Osteocyte (in vitro differentiated cells): ENCODE results near the gene GTF2A1. TPM values are rescaled to one million over a fixed set of nuclear protein-coding genes. Genes with fewer than 3 reads are reported as not detected.

Experiments
- DNase-seq: peaks from one replicate; pipeline ENCODE4 v3.0.0; 2021; ENCODE audit warnings: mixed read lengths; ENCODE audit not compliant: unreplicated experiment; ENCODE audit errors: extremely low spot score
- H3K27ac Mint-ChIP-seq: one replicate; pipeline ENCODE4 v1.8.0; 2021; ENCODE audit warnings: mild to moderate bottlenecking, mixed read lengths; ENCODE audit not compliant: unreplicated experiment
- H3K27me3 Mint-ChIP-seq: one replicate; pipeline ENCODE4 v1.8.0; 2021; ENCODE audit warnings: mixed read lengths; ENCODE audit not compliant: unreplicated experiment
- H3K36me3 Mint-ChIP-seq: one replicate; pipeline ENCODE4 v1.8.0; 2021; ENCODE audit warnings: mixed read lengths; ENCODE audit not compliant: unreplicated experiment
- H3K4me1 Mint-ChIP-seq: one replicate; pipeline ENCODE4 v1.8.0; 2021; ENCODE audit warnings: mixed read lengths; ENCODE audit not compliant: unreplicated experiment
- H3K4me3 Mint-ChIP-seq: one replicate; pipeline ENCODE4 v1.8.0; 2021; ENCODE audit warnings: mild to moderate bottlenecking, moderate library complexity, mixed read lengths; ENCODE audit not compliant: unreplicated experiment
- H3K9me3 Mint-ChIP-seq: one replicate; pipeline ENCODE4 v1.8.0; 2021; ENCODE audit warnings: mixed read lengths; ENCODE audit not compliant: unreplicated experiment
- CTCF ChIP-seq: fragments of 200-600 bp; sonication (generic); IDR thresholded peaks from 2 replicates; pipeline ENCODE4 v1.5.0; 2021; ENCODE audit warnings: antibody characterized with exemption, mild to moderate bottlenecking, moderate library complexity
- total RNA-seq: library from RNA; stranded (reverse); gene quantifications from 2 replicates; pipeline ENCODE4 v1.2.1, GENCODE V29; 2021

The GTF2A1 gene
- total RNA-seq, 1 donor from 2014 or later: 40.8 TPM

DNA sequence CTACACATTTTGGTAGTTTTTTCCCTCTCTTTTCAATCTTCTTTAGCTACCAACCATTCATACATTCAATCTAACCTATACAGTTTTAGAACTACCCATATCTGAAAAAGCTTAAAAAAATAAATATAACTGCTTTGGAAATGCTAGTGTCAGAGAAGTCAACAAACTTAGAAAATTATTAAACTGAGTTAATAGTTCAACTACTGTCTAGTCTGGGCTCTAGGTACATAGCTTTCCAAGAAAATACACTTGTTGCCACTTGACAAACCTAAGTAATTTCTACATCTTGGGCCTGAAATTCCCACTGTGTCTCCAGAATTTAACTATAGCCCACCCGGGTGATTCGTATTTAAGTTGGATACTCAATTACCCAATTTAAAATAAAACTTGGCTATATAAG, 22.1 kb downstream of the GTF2A1 start:
- no peak for DNase-seq
- peaks cover 4% of the 10 kb centered on the region for H3K4me1 Mint-ChIP-seq
- no peak overlapping the region for H3K4me3 Mint-ChIP-seq
- H3K9me3 Mint-ChIP-seq: no peaks in the 10 kb centered on the region
- H3K27me3 Mint-ChIP-seq: no peaks in the 10 kb centered on the region
- no peak overlapping the region for H3K27ac Mint-ChIP-seq
- peaks cover 49% of the 10 kb centered on the region for H3K36me3 Mint-ChIP-seq
- no peak for TF ChIP-seq CTCF

DNA sequence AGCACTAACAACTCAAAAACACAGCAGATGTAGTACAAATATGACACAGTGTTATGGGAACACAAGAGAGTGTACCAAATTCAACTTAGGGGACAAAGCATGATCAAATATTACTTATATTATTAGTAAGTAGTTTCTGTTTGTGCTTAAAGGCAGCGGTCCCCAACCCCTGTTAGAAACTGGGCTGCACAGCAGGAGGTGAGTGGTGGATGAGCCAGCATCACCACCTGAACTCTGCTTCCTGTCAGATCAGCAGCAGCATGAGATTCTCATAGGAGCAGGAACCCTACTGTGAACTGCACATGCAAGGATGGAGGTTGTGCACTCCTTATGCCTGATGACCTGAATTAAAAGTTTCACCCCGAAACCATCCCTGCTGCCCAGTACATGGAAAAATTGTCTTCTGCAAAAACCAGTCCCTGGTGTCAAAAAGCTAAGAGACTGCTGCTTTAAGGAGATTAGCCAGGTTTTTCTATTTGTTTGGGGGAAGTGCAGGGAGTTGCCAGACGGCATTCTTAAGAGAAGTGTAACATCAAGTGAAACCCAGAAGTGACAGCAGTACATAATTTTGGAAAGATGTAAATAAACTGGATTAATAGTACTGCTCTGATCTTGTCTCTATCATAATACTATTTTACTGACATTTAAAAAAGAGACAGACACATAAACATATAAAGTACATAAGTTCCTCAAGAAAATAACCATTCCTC, 26.7 kb downstream of the GTF2A1 start:
- peaks cover 6% of the 10 kb centered on the region for H3K4me1 Mint-ChIP-seq
- no peak for DNase-seq
- H3K4me3 Mint-ChIP-seq: no peak overlapping the region
- TF ChIP-seq CTCF: no peak
- H3K36me3 Mint-ChIP-seq: peaks cover 47% of the 10 kb centered on the region
- H3K9me3 Mint-ChIP-seq: no peaks in the 10 kb centered on the region
- H3K27ac Mint-ChIP-seq: no peak overlapping the region
- H3K27me3 Mint-ChIP-seq: no peaks in the 10 kb centered on the region

GRCh38 chr14:81192594-81192993, 28.2 kb downstream of the GTF2A1 start:
- no peak for DNase-seq
- Mint-ChIP-seq H3K4me1 (peaks cover 4% of the 10 kb centered on the region), H3K9me3 (no peaks in the 10 kb centered on the region), H3K4me3 (no peak overlapping the region), H3K27ac (no peak overlapping the region), H3K27me3 (no peaks in the 10 kb centered on the region), H3K36me3 (peaks cover 51% of the 10 kb centered on the region)
- no peak for TF ChIP-seq CTCF

DNA sequence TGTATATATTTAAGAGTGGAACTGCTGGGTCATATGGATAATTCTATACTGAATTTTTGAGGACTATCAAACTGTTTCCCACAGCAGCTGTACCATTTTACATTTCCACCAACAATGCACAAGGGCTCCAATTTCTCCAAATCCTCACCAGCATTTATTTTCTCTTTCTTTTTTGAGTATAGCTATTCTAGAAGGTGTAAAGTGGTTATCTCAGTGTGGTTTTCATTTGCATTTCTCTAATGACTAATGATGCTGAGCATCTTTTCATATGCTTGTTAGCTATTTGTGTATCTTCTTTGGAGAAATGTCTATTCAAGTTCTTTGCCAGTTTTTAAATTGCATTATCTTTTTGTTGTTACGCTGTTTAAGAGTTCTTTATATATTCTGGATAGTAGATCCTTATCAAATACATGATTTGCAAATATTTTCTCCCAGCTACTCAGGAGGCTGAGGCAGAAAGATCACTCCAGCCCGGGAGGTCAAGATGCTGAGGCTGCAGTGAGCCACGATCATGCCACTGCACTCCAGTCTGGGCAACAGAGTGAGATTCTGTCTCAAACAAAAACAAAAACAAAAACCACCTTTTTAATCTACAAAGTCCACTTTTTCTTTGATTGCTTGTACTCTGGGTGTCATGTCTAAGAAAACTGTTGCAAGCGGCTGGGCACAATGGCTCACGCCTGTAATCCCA, 32.8 kb downstream of the GTF2A1 start:
- TF ChIP-seq CTCF: no peak
- peaks cover 8% of the 10 kb centered on the region for H3K4me1 Mint-ChIP-seq
- no peak overlapping the region for H3K27ac Mint-ChIP-seq
- no peaks in the 10 kb centered on the region for H3K27me3 Mint-ChIP-seq
- DNase-seq: no peak
- H3K4me3 Mint-ChIP-seq: no peak overlapping the region
- H3K9me3 Mint-ChIP-seq: no peaks in the 10 kb centered on the region
- peaks cover 39% of the 10 kb centered on the region for H3K36me3 Mint-ChIP-seq

DNA sequence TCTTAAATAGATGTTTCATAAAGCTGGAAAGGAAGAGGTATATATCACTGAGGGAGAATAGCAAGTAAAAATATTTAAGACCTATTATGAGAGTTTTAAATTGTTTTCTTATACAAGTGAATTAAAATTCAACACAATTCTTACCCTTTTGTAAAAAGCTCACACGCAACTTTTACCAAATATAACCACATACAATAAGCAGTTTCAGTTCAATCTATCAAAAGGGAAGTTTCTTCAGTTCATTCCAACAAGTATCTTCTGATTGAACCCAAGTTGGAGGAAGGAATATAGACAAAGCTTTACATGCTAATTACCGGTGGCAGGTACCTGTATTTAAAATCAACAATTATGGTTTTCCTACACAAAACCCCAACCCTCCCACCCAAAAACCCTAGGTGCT, 41.1 kb downstream of the GTF2A1 start:
- H3K4me3 Mint-ChIP-seq: no peak overlapping the region
- no peaks in the 10 kb centered on the region for H3K9me3 Mint-ChIP-seq
- peaks cover 47% of the 10 kb centered on the region for H3K36me3 Mint-ChIP-seq
- no peak for DNase-seq
- peaks cover 17% of the 10 kb centered on the region for H3K4me1 Mint-ChIP-seq
- no peaks in the 10 kb centered on the region for H3K27me3 Mint-ChIP-seq
- no peak for TF ChIP-seq CTCF
- no peak overlapping the region for H3K27ac Mint-ChIP-seq
